IMR-90 (cell line): ENCODE results near the gene MRPL58.

ENCODE experiments used
- CHD1 ChIP-seq: IDR thresholded peaks from 2 replicates; pipeline ENCODE4 v1.6.1; 2012; ENCODE audit warnings: low read depth, low read length, improper control_type of control experiment
- CTCF ChIP-seq: conservative IDR thresholded peaks from 2 replicates; pipeline ENCODE4 v1.5.1; 2012; ENCODE audit warnings: mild to moderate bottlenecking, low read depth, low read length, improper control_type of control experiment
- ELK1 ChIP-seq: fragments of 150-350 bp; IDR thresholded peaks from 2 replicates; pipeline ENCODE4 v1.6.1; 2016; ENCODE audit warnings: low read depth, mild to moderate bottlenecking, low read length, moderate library complexity, borderline replicate concordance
- FOS ChIP-seq: fragments of 150-350 bp; IDR thresholded peaks from 2 replicates; pipeline ENCODE4 v1.6.1; 2016; ENCODE audit warnings: low read depth, low read length
- MAFK ChIP-seq: IDR thresholded peaks from 2 replicates; pipeline ENCODE4 v1.6.1; 2012; ENCODE audit warnings: low read depth, low read length, improper control_type of control experiment
- MAZ ChIP-seq: IDR thresholded peaks from 2 replicates; pipeline ENCODE4 v1.6.1; 2012; ENCODE audit warnings: low read depth, mild to moderate bottlenecking, low read length, improper control_type of control experiment, moderate library complexity, borderline replicate concordance
- MXI1 ChIP-seq: IDR thresholded peaks from 2 replicates; pipeline ENCODE4 v1.6.1; 2012; ENCODE audit warnings: low read depth, mild to moderate bottlenecking, low read length, moderate library complexity, borderline replicate concordance
- POLR2A ChIP-seq: IDR thresholded peaks from 2 replicates; pipeline ENCODE4 v1.6.1; 2012; ENCODE audit warnings: mild to moderate bottlenecking, low read depth, low read length
- RAD21 ChIP-seq: IDR thresholded peaks from 2 replicates; pipeline ENCODE4 v1.6.1; 2012; ENCODE audit warnings: low read length, improper control_type of control experiment
- RCOR1 ChIP-seq: IDR thresholded peaks from 2 replicates; pipeline ENCODE4 v1.6.1; 2012; ENCODE audit warnings: mild to moderate bottlenecking, low read length, improper control_type of control experiment; ENCODE audit not compliant: insufficient replicate concordance
- RFX5 ChIP-seq: IDR thresholded peaks from 2 replicates; pipeline ENCODE4 v1.8.0; 2012; ENCODE audit warnings: low read depth, mild to moderate bottlenecking, low read length, moderate library complexity
- SMC3 ChIP-seq: fragments of 150-350 bp; IDR thresholded peaks from 2 replicates; pipeline ENCODE4 v1.6.1; 2016; ENCODE audit warnings: low read depth, mild to moderate bottlenecking, antibody characterized with exemption, low read length, moderate library complexity
- USF2 ChIP-seq: fragments of 150-350 bp; IDR thresholded peaks from 2 replicates; pipeline ENCODE4 v1.6.1; 2017; ENCODE audit warnings: mild to moderate bottlenecking, antibody characterized with exemption, low read length, low read depth

GRCh38 chr17:74999523-74999922, 12.9 kb upstream of the MRPL58 start:
- no peak for TF ChIP-seq CHD1
- no peak for TF ChIP-seq CTCF
- TF ChIP-seq POLR2A, result no peak
- TF ChIP-seq RFX5, result no peak
- no peak for TF ChIP-seq MAZ
- no peak for TF ChIP-seq MAFK
- no peak for TF ChIP-seq MXI1
- TF ChIP-seq ELK1, result no peak
- no peak for TF ChIP-seq RAD21
- no peak for TF ChIP-seq USF2
- TF ChIP-seq SMC3, result no peak
- TF ChIP-seq RCOR1, result no peak
- TF ChIP-seq FOS, result no peak
